HL-60 (cell line): ENCODE results near the gene OR2T1.
"Not testable (repeated sequence)": the region's sequence is repeated elsewhere in the genome, so short reads cannot be mapped to it uniquely, and the experiment has no call there.

Source experiments
- GABPA ChIP-seq: IDR thresholded peaks from 2 replicates; pipeline ENCODE4 v1.6.1; 2012; ENCODE audit warnings: low read depth
- POLR2AphosphoS5 ChIP-seq: IDR thresholded peaks from 2 replicates; pipeline ENCODE4 v1.6.1; 2012; ENCODE audit warnings: low read depth
- TF ChIP-seq, protein P1 (sequence below): IDR thresholded peaks from one replicate; pipeline ENCODE4 v1.5.1; 2011; ENCODE audit warnings: low read length, control low read depth, inconsistent platforms; ENCODE audit not compliant: insufficient read depth
- TF ChIP-seq, protein P2 (sequence below): IDR thresholded peaks from 2 replicates; pipeline ENCODE4 v1.6.1; 2012; ENCODE audit warnings: low read depth; ENCODE audit not compliant: insufficient replicate concordance

DNA sequence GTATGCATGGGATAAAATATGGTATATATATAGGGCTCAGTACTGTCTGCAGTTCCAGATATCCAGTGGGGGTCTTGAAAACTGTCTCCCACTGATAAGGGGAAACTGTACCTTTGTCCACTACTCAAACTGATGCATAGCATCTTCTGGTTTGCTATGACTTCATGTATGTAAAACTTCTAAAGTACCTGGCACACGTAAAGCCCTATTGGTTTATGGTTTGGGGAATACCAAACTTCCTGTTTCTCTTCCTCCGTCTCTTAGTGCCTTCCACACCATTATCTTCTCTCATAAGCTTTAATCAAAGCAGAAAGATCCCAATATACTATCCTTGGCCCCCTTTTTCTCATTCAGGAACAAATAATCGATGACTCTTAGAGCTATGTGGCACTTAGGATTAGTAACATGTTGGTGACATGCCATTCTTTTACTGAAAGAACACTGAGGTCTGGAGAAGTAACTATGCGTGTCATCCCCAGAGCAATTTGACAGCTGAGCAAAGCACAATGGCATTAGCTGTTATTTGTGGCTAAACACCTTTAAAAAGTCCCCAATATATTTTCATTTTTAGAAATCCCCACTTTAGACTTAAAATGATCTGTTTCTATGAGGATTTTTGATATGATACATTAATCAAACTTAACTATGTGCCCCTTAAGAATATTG is 45.7 kb downstream of the OR2T1 start:
- TF ChIP-seq, protein P1, sequence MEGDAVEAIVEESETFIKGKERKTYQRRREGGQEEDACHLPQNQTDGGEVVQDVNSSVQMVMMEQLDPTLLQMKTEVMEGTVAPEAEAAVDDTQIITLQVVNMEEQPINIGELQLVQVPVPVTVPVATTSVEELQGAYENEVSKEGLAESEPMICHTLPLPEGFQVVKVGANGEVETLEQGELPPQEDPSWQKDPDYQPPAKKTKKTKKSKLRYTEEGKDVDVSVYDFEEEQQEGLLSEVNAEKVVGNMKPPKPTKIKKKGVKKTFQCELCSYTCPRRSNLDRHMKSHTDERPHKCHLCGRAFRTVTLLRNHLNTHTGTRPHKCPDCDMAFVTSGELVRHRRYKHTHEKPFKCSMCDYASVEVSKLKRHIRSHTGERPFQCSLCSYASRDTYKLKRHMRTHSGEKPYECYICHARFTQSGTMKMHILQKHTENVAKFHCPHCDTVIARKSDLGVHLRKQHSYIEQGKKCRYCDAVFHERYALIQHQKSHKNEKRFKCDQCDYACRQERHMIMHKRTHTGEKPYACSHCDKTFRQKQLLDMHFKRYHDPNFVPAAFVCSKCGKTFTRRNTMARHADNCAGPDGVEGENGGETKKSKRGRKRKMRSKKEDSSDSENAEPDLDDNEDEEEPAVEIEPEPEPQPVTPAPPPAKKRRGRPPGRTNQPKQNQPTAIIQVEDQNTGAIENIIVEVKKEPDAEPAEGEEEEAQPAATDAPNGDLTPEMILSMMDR: not testable (repeated sequence)
- not testable (repeated sequence) for TF ChIP-seq POLR2AphosphoS5, GABPA
- TF ChIP-seq, protein P2, sequence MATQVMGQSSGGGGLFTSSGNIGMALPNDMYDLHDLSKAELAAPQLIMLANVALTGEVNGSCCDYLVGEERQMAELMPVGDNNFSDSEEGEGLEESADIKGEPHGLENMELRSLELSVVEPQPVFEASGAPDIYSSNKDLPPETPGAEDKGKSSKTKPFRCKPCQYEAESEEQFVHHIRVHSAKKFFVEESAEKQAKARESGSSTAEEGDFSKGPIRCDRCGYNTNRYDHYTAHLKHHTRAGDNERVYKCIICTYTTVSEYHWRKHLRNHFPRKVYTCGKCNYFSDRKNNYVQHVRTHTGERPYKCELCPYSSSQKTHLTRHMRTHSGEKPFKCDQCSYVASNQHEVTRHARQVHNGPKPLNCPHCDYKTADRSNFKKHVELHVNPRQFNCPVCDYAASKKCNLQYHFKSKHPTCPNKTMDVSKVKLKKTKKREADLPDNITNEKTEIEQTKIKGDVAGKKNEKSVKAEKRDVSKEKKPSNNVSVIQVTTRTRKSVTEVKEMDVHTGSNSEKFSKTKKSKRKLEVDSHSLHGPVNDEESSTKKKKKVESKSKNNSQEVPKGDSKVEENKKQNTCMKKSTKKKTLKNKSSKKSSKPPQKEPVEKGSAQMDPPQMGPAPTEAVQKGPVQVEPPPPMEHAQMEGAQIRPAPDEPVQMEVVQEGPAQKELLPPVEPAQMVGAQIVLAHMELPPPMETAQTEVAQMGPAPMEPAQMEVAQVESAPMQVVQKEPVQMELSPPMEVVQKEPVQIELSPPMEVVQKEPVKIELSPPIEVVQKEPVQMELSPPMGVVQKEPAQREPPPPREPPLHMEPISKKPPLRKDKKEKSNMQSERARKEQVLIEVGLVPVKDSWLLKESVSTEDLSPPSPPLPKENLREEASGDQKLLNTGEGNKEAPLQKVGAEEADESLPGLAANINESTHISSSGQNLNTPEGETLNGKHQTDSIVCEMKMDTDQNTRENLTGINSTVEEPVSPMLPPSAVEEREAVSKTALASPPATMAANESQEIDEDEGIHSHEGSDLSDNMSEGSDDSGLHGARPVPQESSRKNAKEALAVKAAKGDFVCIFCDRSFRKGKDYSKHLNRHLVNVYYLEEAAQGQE: not testable (repeated sequence)
